HG03139 (cell line): ENCODE measurements around the gene IQSEC3.

Experiments
- ATAC-seq: cut with Tn5 transposase; IDR thresholded peaks from one replicate; pipeline ENCODE4 v1.9.1; 2021; ENCODE audit not compliant: unreplicated experiment

IQSEC3 gene

GRCh38 chr12:78981-79380 lies 12.4 kb downstream of the IQSEC3 start:
- ATAC-seq = no peak

- no peak for ATAC-seq
Measured at GRCh38 chr12:80681-81190, 14.2 kb downstream of the IQSEC3 start.

GRCh38 chr12:82740-83139 lies 16.2 kb downstream of the IQSEC3 start:
- no peak for ATAC-seq

GRCh38 chr12:84056-84455 lies 17.5 kb downstream of the IQSEC3 start:
- no peak for ATAC-seq

GRCh38 chr12:85191-85666 lies 18.7 kb downstream of the IQSEC3 start:
- ATAC-seq = no peak

GRCh38 chr12:87315-87714 lies 20.7 kb downstream of the IQSEC3 start:
- ATAC-seq = no peak

GRCh38 chr12:87856-88255 lies 21.3 kb downstream of the IQSEC3 start:
- no peak for ATAC-seq

GRCh38 chr12:89653-90052 lies 23.1 kb downstream of the IQSEC3 start:
- no peak for ATAC-seq

- ATAC-seq = no peak
Measured at GRCh38 chr12:91213-91612, 24.6 kb downstream of the IQSEC3 start.

GRCh38 chr12:93266-94005 lies 26.9 kb downstream of the IQSEC3 start:
- no peak for ATAC-seq

- ATAC-seq = no peak
Measured at GRCh38 chr12:96543-96942, 30.0 kb downstream of the IQSEC3 start.

GRCh38 chr12:98924-99352 lies 32.4 kb downstream of the IQSEC3 start:
- ATAC-seq = no peak

- no peak for ATAC-seq
Measured at GRCh38 chr12:99605-100004, 33.0 kb downstream of the IQSEC3 start.

GRCh38 chr12:101969-102878 lies 35.7 kb downstream of the IQSEC3 start:
- no peak for ATAC-seq

GRCh38 chr12:102879-103168 lies 36.3 kb downstream of the IQSEC3 start:
- ATAC-seq = no peak

- ATAC-seq = no peak
Measured at GRCh38 chr12:103169-103981, 36.8 kb downstream of the IQSEC3 start.

GRCh38 chr12:104551-105081 lies 38.0 kb downstream of the IQSEC3 start:
- no peak for ATAC-seq

GRCh38 chr12:105696-106095 lies 39.1 kb downstream of the IQSEC3 start:
- no peak for ATAC-seq

- peak; percentile 88 for ATAC-seq
Measured at GRCh38 chr12:106118-106591, 39.6 kb downstream of the IQSEC3 start.

- ATAC-seq = no peak
Measured at GRCh38 chr12:108594-108993, 42.0 kb downstream of the IQSEC3 start.

GRCh38 chr12:109446-109845 lies 42.9 kb downstream of the IQSEC3 start:
- ATAC-seq = no peak
